Measurements from ENCODE around the gene OR2J2.
"Not testable (repeated sequence)": the region's sequence is repeated elsewhere in the genome, so short reads cannot be mapped to it uniquely, and the experiment has no call there.

GRCh38 chr6:29218056-29218455, 47.3 kb downstream of the OR2J2 start:
- not testable (repeated sequence) for TF ChIP-seq POLR2AphosphoS5 (IDR thresholded peaks at IDR 0.05; ENCODE audit: insufficient read depth in 1 of 2, low read depth in 1 of 2); CTCF (IDR thresholded peaks at IDR 0.05)
